Transverse colon (tissue), 4 donors: ENCODE results near the gene RAB10.

Experiments
- CTCF ChIP-seq, 5 experiments: fragments of 200-600 bp in 3 of 5; fragments of 450-650 bp in 2 of 5; sonication (generic) in 3 of 5; IDR thresholded peaks; 1 replicate in 2 of 5; 2 replicates in 3 of 5; pipeline ENCODE4 v1.5.1; 2016 to 2017; ENCODE audit warnings: antibody characterized with exemption in 5 of 5, inconsistent platforms in 3 of 5, mild to moderate bottlenecking in 2 of 5, moderate library complexity in 1 of 5
- EP300 ChIP-seq: sonication (generic); formaldehyde crosslinking; IDR thresholded peaks from one replicate; pipeline ENCODE4 v1.6.1; 2017; ENCODE audit warnings: antibody characterized with exemption, low read depth
- POLR2A ChIP-seq: fragments of 450-650 bp; IDR thresholded peaks from one replicate; pipeline ENCODE4 v1.6.1; 2016; ENCODE audit warnings: antibody characterized with exemption, mild to moderate bottlenecking, moderate library complexity
- POLR2AphosphoS5 ChIP-seq, 3 donors: sonication (generic); formaldehyde crosslinking; IDR thresholded peaks; one replicate each; pipeline ENCODE4 v1.6.1; 2016; ENCODE audit warnings: antibody characterized with exemption in 3 of 3

- TF ChIP-seq CTCF (IDR thresholded peaks at IDR 0.05), result no peak
- no peak for TF ChIP-seq POLR2A
- TF ChIP-seq EP300, result no peak
- no peak for TF ChIP-seq POLR2AphosphoS5 (IDR thresholded peaks at IDR 0.05)
Measured at GRCh38 chr2:26122630-26123029, 88.7 kb downstream of the RAB10 start.
